ENCODE data around the gene CEACAM19. TPM values are rescaled to one million over a fixed set of nuclear protein-coding genes. Genes with fewer than 3 reads are reported as not detected.
A peak's percentile ranks its signal among the peaks of the same experiment; 100 is the strongest.

The CEACAM19 gene
- total RNA-seq, 1 experiment from 2014 or later: 1.2 TPM

DNA sequence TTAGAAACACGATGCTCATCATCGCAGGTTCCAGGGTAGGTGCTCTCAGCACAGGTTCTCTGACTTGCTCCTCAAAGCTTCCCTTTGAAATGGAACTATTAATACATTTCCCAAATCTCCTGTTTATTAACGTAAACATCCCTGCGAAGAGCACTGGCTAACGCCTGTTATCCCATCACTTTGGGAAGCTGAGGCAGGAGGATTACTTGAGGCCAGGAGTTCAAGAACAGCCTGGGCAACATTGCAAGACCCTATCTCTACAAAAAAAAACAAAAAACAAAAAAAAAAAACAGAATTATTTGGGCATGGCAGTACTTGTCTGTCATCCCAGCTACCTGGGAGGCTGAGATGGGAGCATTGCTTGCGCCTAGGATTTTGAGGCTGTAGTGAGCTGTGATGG, 46.3 kb downstream of the CEACAM19 start:
- CTCF ChIA-PET: interaction anchor here (1.0 kb wide), 1 partner anchor 67 kb away, joined by 7 read pairs; no protein-coding TSS in a partner anchor
- intact Hi-C loops (cut with micrococcal nuclease; ENCODE audit: unreplicated experiment): no loop called here
- ATAC-seq: no peak

DNA sequence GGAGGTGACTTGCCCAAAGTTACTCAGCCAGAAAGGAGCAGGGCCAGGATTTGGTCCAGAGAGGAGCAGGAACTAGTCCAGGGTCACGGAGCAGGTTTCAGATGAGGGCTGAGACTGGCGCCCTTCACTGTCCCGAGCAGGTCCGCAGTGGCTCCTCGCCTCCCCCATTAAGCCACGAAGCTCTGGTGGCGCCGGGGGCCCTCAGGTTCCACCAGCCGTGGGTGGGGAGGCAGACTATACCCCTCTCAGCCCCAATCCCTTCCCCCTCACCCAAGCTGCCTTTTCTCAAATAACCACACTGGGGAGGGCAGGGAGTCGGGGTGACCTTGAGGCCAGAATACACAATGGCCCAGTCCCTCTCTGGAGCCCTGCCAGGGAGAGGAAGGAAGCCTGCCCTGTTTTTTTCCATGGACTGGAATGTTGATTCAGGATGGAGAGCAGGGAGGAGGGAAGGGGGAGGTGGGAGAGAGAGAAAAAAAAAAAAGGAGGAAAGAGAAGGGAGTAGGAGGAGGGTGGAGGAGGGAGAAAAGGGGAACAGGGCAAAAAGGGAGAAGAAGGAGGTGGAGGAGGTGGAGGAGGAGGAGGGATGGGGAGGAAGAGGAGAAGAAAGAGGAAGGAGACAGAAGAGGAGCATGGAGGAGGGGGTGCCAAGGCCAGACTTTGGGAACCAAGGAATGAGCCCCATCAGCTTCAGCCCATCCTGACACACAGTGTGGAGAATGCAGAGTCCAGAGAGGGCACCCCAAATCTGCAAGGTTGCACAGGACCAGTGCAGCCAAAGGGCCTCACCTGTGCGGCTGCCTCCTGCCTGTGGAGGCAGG, 47.4 kb downstream of the CEACAM19 start:
- CTCF ChIA-PET: interaction anchor here (0.6 to 0.7 kb wide), 2 partner anchors 8 to 37 kb away, joined by 5 to 6 read pairs; no protein-coding TSS in a partner anchor

More for the DNA sequence above, 46.3 kb downstream of the CEACAM19 start:
- H3K27ac ChIP-seq (ENCODE audit: low read length): peak overlapping the region; percentile 88
- H3K4me1 ChIP-seq (ENCODE audit: control insufficient read depth, insufficient read depth, low read length): peaks cover 28% of the 10 kb centered on the region
- TF ChIP-seq, protein P1, sequence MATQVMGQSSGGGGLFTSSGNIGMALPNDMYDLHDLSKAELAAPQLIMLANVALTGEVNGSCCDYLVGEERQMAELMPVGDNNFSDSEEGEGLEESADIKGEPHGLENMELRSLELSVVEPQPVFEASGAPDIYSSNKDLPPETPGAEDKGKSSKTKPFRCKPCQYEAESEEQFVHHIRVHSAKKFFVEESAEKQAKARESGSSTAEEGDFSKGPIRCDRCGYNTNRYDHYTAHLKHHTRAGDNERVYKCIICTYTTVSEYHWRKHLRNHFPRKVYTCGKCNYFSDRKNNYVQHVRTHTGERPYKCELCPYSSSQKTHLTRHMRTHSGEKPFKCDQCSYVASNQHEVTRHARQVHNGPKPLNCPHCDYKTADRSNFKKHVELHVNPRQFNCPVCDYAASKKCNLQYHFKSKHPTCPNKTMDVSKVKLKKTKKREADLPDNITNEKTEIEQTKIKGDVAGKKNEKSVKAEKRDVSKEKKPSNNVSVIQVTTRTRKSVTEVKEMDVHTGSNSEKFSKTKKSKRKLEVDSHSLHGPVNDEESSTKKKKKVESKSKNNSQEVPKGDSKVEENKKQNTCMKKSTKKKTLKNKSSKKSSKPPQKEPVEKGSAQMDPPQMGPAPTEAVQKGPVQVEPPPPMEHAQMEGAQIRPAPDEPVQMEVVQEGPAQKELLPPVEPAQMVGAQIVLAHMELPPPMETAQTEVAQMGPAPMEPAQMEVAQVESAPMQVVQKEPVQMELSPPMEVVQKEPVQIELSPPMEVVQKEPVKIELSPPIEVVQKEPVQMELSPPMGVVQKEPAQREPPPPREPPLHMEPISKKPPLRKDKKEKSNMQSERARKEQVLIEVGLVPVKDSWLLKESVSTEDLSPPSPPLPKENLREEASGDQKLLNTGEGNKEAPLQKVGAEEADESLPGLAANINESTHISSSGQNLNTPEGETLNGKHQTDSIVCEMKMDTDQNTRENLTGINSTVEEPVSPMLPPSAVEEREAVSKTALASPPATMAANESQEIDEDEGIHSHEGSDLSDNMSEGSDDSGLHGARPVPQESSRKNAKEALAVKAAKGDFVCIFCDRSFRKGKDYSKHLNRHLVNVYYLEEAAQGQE (IDR thresholded peaks at IDR 0.05; ENCODE audit: insufficient read depth in 1 of 2, low read depth in 2 of 2, low read length in 1 of 2): no peak
- TF ChIP-seq, protein P2, sequence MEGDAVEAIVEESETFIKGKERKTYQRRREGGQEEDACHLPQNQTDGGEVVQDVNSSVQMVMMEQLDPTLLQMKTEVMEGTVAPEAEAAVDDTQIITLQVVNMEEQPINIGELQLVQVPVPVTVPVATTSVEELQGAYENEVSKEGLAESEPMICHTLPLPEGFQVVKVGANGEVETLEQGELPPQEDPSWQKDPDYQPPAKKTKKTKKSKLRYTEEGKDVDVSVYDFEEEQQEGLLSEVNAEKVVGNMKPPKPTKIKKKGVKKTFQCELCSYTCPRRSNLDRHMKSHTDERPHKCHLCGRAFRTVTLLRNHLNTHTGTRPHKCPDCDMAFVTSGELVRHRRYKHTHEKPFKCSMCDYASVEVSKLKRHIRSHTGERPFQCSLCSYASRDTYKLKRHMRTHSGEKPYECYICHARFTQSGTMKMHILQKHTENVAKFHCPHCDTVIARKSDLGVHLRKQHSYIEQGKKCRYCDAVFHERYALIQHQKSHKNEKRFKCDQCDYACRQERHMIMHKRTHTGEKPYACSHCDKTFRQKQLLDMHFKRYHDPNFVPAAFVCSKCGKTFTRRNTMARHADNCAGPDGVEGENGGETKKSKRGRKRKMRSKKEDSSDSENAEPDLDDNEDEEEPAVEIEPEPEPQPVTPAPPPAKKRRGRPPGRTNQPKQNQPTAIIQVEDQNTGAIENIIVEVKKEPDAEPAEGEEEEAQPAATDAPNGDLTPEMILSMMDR (IDR thresholded peaks at IDR 0.05): no peak
- TF ChIP-seq TCF7L2 (IDR thresholded peaks at IDR 0.05; ENCODE audit: low read depth, low read length) (no peak), SIN3A (IDR thresholded peaks at IDR 0.05; ENCODE audit: borderline replicate concordance, insufficient read depth, low read depth, low read length) (no peak)
- in situ Hi-C loops (cut with HindIII; ENCODE audit: low pct_unique_long_range_greater_than_20kb, low sequenced_read_pairs): no loop called here
- no TSS peak for BruUV-seq (replicated peaks)
- POLR2A ChIA-PET: interaction anchor here (0.7 to 0.8 kb wide), 3 partner anchors 26 to 974 kb away, joined by 3 to 8 read pairs (median 7); partner anchors contain the start of gene SNRPD2
- no peak overlapping the region for H3K4me3 ChIP-seq (ENCODE audit: low read depth in 2 of 2, low read length in 2 of 2)
- no peaks in the 10 kb centered on the region for H3K36me3 ChIP-seq (ENCODE audit: control insufficient read depth, insufficient read depth, low read length)
- DNase-seq (ENCODE audit: low read depth, low spot score): no peak
- H3K27me3 ChIP-seq (ENCODE audit: control insufficient read depth, insufficient read depth, low read length): no peaks in the 10 kb centered on the region
- no peaks in the 10 kb centered on the region for H3K9me3 ChIP-seq (ENCODE audit: control insufficient read depth, insufficient read depth, low read depth, low read length)

More for the DNA sequence above, 47.4 kb downstream of the CEACAM19 start:
- H3K9me3 ChIP-seq (ENCODE audit: control insufficient read depth, insufficient read depth, low read depth, low read length): no peaks in the 10 kb centered on the region
- peak overlapping the region; percentile 88 for H3K27ac ChIP-seq (ENCODE audit: low read length)
- H3K4me1 ChIP-seq (ENCODE audit: control insufficient read depth, insufficient read depth, low read length): peaks cover 35% of the 10 kb centered on the region
- TF ChIP-seq POLR2AphosphoS5 (IDR thresholded peaks at IDR 0.05; ENCODE audit: low read depth, low read length): peak; percentile 37; the same call in 1 of the 2 replicates
- TF ChIP-seq, protein P1 (IDR thresholded peaks at IDR 0.05; ENCODE audit: insufficient read depth in 1 of 2, low read depth in 2 of 2, low read length in 1 of 2): no peak
- H3K36me3 ChIP-seq (ENCODE audit: control insufficient read depth, insufficient read depth, low read length): no peaks in the 10 kb centered on the region
- in situ Hi-C loops (cut with HindIII; ENCODE audit: low pct_unique_long_range_greater_than_20kb, low sequenced_read_pairs): no loop called here
- H3K4me3 ChIP-seq (ENCODE audit: low read depth in 2 of 2, low read length in 2 of 2): peak overlapping the region; percentile 16 to 19; a peak in 3 of 4 replicates
- POLR2A ChIA-PET: no interaction called here
- no peaks in the 10 kb centered on the region for H3K27me3 ChIP-seq (ENCODE audit: control insufficient read depth, insufficient read depth, low read length)
- DNase-seq (ENCODE audit: low read depth, low spot score) (no peak), ATAC-seq (peak; percentile 77)
- BruUV-seq (replicated peaks): no TSS peak
- intact Hi-C loops (cut with micrococcal nuclease; ENCODE audit: unreplicated experiment): no loop called here
